ENCODE results near the gene TMEM120B. TPM values are rescaled to one million over a fixed set of nuclear protein-coding genes. Genes with fewer than 3 reads are reported as not detected.

TMEM120B gene
- total and polyA plus RNA-seq, 2 of the 4 experiments (the other 2 are of a cell fraction), result 10.6 to 18.4 TPM

GRCh38 chr12:121775501-121775900 is 62.9 kb downstream of the TMEM120B start:
- H3K27ac ChIP-seq (ENCODE audit: insufficient read depth, low read length), result no peak overlapping the region
- intact Hi-C loops (cut with micrococcal nuclease), result no loop called here
- H3K14ac ChIP-seq (replicated peaks; ENCODE audit: low read depth, low read length), result no peak overlapping the region
- H2BK20ac ChIP-seq (ENCODE audit: low read depth, low read length), result no peak overlapping the region
- H3K27me3 ChIP-seq (ENCODE audit: control insufficient read depth, insufficient read depth, low read length), result no peaks in the 10 kb centered on the region
- H3K56ac ChIP-seq (ENCODE audit: extremely low read depth, insufficient read depth, low read length), result no peak overlapping the region
- DNase-seq, result no peak
- H3K36me3 ChIP-seq (ENCODE audit: control insufficient read depth, insufficient read depth, low read length), result peaks cover 9% of the 10 kb centered on the region; the same call in 1 of the 2 replicates
- ChIA-PET POLR2A (ENCODE audit: unreplicated experiment) (no interaction called here), CTCF (no interaction called here)
- peaks cover 0 to 8% of the 10 kb centered on the region in 2 experiments; a peak in 1 of 4 replicates for H3K79me1 ChIP-seq (ENCODE audit: low read depth in 1 of 2, low read length in 2 of 2)
- H2AFZ ChIP-seq (replicated peaks; ENCODE audit: low read length, poor library complexity), result no peak overlapping the region
- H2AK5ac ChIP-seq (ENCODE audit: low read depth, low read length), result no peak overlapping the region
- no peak overlapping the region for H4K8ac ChIP-seq (ENCODE audit: low read depth in 2 of 2, low read length in 2 of 2)
- H3K4me2 ChIP-seq (ENCODE audit: low read depth, low read length), result no peak overlapping the region
- no peak overlapping the region for H4K91ac ChIP-seq (ENCODE audit: insufficient read depth, low read depth, low read length)
- in situ Hi-C loops (cut with MboI; ENCODE audit: low sequenced_read_pairs), result no loop called here
- H2AK9ac ChIP-seq (replicated peaks; ENCODE audit: low read depth, low read length, poor library complexity), result no peak overlapping the region
- TF ChIP-seq RAD21 (IDR thresholded peaks at IDR 0.05; ENCODE audit: low read length) (no peak), SMC3 (IDR thresholded peaks at IDR 0.05; ENCODE audit: low read depth, low read length) (no peak), ELK1 (IDR thresholded peaks at IDR 0.05; ENCODE audit: borderline replicate concordance, low read depth, low read length) (no peak), MAZ (IDR thresholded peaks at IDR 0.05; ENCODE audit: borderline replicate concordance, low read depth, low read length) (no peak), MAFK (IDR thresholded peaks at IDR 0.05; ENCODE audit: low read depth, low read length) (no peak), RCOR1 (IDR thresholded peaks at IDR 0.05; ENCODE audit: insufficient replicate concordance, low read length) (no peak), NFE2L2 (IDR thresholded peaks at IDR 0.05; ENCODE audit: low read depth, low read length) (no peak), MXI1 (IDR thresholded peaks at IDR 0.05; ENCODE audit: borderline replicate concordance, low read depth, low read length) (no peak)
- WGBS, 2 experiments (ENCODE audit: extremely low coverage in 2 of 2, insufficient read length in 1 of 2), result 93% methylated on average over 3 of the region's 16 CpGs; no CpG with 5 or more reads in 1 of the 2 experiments
- BruUV-seq (replicated peaks), result no TSS peak
- no peak overlapping the region for H4K5ac ChIP-seq (ENCODE audit: low read depth, low read length)
- H3K23ac ChIP-seq (ENCODE audit: low read depth, low read length), result no peak overlapping the region
- no peak overlapping the region for H2BK120ac ChIP-seq (ENCODE audit: low read depth, low read length)
- H4K20me1 ChIP-seq (ENCODE audit: insufficient read depth, low read length), result peaks cover 3% of the 10 kb centered on the region; the same call in 1 of the 2 replicates
- no peak overlapping the region for H2BK5ac ChIP-seq (ENCODE audit: low read depth, low read length, poor library complexity, severe bottlenecking)
- H3K4ac ChIP-seq (ENCODE audit: low read depth, low read length), result no peak overlapping the region
- H2BK15ac ChIP-seq (ENCODE audit: low read depth, low read length), result no peak overlapping the region
- no peak overlapping the region for H3K9ac ChIP-seq (ENCODE audit: low read depth, low read length)
- ATAC-seq (ENCODE audit: low read depth), result no peak
- dilution Hi-C loops (cut with HindIII; ENCODE audit: low sequenced_read_pairs, unreplicated experiment), result no loop called here
- H3K9me1 ChIP-seq (ENCODE audit: insufficient read depth, low read length), result no peaks in the 10 kb centered on the region
- peaks cover 2% of the 10 kb centered on the region for H3K4me1 ChIP-seq (ENCODE audit: control insufficient read depth, insufficient read depth, low read length)
- no peak overlapping the region for H3K4me3 ChIP-seq (ENCODE audit: insufficient read depth, low read depth, low read length)
- no peaks in the 10 kb centered on the region for H3K9me3 ChIP-seq (ENCODE audit: control insufficient read depth, insufficient read depth, low read length)
- no peak overlapping the region for H3K18ac ChIP-seq (ENCODE audit: low read depth, low read length)

Data from IMR-90 (cell line).